MM.1S (cell line): ENCODE measurements around the gene DACT2.

Experiments
- CTCF ChIP-seq: fragments of 300-600 bp; sonication (generic); IDR thresholded peaks from 2 replicates; pipeline ENCODE4 v1.5.1; 2016; ENCODE audit warnings: antibody characterized with exemption, low read length, mixed read lengths
- EZH2 ChIP-seq: fragments of 300-600 bp; sonication (generic); optimal IDR thresholded peaks from 2 replicates; pipeline ENCODE3; 2017; ENCODE audit warnings: low read depth, mild to moderate bottlenecking, antibody characterized with exemption, low read length, mixed read lengths
- EZH2phosphoT487 ChIP-seq: fragments of 300-600 bp; sonication (generic); IDR thresholded peaks from 2 replicates; pipeline ENCODE4 v1.6.1; 2018; ENCODE audit warnings: antibody characterized with exemption, low read length

- TF ChIP-seq EZH2phosphoT487 (no peak), CTCF (no peak), EZH2 (no peak)
Observed at GRCh38 chr6:168260420-168260987, 59.1 kb downstream of the DACT2 start.
